ENCODE results near the gene STK32A.

- TF ChIP-seq EZH2phosphoT487 (IDR thresholded peaks at IDR 0.05; ENCODE audit: borderline replicate concordance) = no peak
- TF ChIP-seq, protein P1, sequence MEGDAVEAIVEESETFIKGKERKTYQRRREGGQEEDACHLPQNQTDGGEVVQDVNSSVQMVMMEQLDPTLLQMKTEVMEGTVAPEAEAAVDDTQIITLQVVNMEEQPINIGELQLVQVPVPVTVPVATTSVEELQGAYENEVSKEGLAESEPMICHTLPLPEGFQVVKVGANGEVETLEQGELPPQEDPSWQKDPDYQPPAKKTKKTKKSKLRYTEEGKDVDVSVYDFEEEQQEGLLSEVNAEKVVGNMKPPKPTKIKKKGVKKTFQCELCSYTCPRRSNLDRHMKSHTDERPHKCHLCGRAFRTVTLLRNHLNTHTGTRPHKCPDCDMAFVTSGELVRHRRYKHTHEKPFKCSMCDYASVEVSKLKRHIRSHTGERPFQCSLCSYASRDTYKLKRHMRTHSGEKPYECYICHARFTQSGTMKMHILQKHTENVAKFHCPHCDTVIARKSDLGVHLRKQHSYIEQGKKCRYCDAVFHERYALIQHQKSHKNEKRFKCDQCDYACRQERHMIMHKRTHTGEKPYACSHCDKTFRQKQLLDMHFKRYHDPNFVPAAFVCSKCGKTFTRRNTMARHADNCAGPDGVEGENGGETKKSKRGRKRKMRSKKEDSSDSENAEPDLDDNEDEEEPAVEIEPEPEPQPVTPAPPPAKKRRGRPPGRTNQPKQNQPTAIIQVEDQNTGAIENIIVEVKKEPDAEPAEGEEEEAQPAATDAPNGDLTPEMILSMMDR (conservative IDR thresholded peaks at IDR 0.05; ENCODE audit: low read length) = no peak
Observed at GRCh38 chr5:147267082-147267832, 32.4 kb downstream of the STK32A start.

All from Loucy (cell line).